Measurements from ENCODE around the gene CRLF1. TPM values are rescaled to one million over a fixed set of nuclear protein-coding genes. Genes with fewer than 3 reads are reported as not detected.

Gene CRLF1
- total RNA-seq, 3 donors from 2014 or later (not counting 1 experiment from before 2014, with no cell fraction given) = not detected

DNA sequence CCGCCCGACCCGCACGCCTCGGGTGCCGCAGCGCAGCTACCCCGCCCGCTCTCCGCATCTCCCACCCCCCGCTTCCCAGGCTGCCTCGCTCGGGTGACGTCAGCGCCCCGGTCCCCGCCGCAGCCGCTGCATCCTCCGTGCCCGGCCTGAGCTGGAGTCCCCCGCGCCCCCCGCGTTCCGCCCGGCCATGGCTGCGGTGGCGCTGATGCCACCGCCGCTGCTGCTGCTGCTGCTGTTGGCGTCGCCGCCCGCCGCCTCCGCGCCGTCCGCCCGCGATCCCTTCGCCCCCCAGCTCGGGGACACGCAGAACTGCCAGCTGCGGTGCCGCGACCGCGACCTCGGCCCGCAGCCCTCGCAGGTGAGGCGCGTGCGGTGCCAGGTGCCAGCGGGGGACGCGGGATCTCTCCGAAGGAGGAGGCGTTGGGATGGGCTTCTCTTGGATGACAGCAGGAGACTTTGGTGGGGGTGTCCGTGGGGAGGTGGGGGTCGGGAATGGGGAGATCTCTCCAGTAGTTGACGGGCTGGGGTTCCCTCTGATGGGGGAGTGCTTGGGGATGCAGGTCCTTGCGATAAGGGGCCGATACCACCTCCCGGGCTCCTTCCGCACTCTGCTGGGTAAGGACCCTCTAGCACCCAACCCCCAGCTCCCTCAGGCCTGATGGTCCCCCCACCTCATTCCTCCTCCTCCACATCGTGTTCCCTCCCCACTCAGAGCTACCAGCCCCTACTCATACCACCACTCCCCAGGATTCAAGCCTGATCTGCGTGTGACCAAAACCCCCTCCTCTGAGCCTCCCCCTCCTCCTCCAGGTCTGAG lies 6.4 kb upstream of the CRLF1 start, which contains the start of gene TMEM59L:
TMEM59L (plus strand) TSS at position 99 of the 817 bp plus-strand sequence; CDS start at position 188, 89 bp downstream.
- ATAC-seq (peak; percentile 48 to 83 (median 76)), DNase-seq (peak; percentile 42 to 73)
- H3K36me3 Mint-ChIP-seq = no peaks in the 10 kb centered on the region
- H3K4me1 ChIP-seq (ENCODE audit: control insufficient read depth, insufficient read depth, low read length) = peaks cover 23% of the 10 kb centered on the region
- H3K4me3 ChIP-seq (ENCODE audit: low read length) = peak within 1 kb of the TSS; percentile 12
- 2% methylated on average over 70 of the region's 70 CpGs for WGBS (ENCODE audit: insufficient coverage)
- intact Hi-C loops (cut with micrococcal nuclease) = no loop called here
- peaks cover 37 to 60% of the 10 kb centered on the region in 2 donors for H3K27me3 Mint-ChIP-seq (ENCODE audit: low read depth in 2 of 2)
- no peaks in the 10 kb centered on the region for H3K9me3 ChIP-seq (ENCODE audit: control insufficient read depth, insufficient read depth, low read length)
- no peaks in the 10 kb centered on the region for H3K36me3 ChIP-seq (ENCODE audit: control insufficient read depth, insufficient read depth, low read length)
- no peaks in the 10 kb centered on the region for H3K9me3 Mint-ChIP-seq
- no peak within 1 kb of the TSS for H3K27ac Mint-ChIP-seq
- peaks cover 4 to 23% of the 10 kb centered on the region in 2 donors for H3K4me1 Mint-ChIP-seq
- H3K4me3 Mint-ChIP-seq = peak within 1 kb of the TSS; percentile 57
- H3K27me3 ChIP-seq (ENCODE audit: control insufficient read depth, insufficient read depth, low read length) = peaks cover 52% of the 10 kb centered on the region
- TF ChIP-seq, protein P1, sequence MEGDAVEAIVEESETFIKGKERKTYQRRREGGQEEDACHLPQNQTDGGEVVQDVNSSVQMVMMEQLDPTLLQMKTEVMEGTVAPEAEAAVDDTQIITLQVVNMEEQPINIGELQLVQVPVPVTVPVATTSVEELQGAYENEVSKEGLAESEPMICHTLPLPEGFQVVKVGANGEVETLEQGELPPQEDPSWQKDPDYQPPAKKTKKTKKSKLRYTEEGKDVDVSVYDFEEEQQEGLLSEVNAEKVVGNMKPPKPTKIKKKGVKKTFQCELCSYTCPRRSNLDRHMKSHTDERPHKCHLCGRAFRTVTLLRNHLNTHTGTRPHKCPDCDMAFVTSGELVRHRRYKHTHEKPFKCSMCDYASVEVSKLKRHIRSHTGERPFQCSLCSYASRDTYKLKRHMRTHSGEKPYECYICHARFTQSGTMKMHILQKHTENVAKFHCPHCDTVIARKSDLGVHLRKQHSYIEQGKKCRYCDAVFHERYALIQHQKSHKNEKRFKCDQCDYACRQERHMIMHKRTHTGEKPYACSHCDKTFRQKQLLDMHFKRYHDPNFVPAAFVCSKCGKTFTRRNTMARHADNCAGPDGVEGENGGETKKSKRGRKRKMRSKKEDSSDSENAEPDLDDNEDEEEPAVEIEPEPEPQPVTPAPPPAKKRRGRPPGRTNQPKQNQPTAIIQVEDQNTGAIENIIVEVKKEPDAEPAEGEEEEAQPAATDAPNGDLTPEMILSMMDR (IDR thresholded peaks at IDR 0.05) = no peak
- no peak within 1 kb of the TSS for H3K27ac ChIP-seq (ENCODE audit: low read length)

DNA sequence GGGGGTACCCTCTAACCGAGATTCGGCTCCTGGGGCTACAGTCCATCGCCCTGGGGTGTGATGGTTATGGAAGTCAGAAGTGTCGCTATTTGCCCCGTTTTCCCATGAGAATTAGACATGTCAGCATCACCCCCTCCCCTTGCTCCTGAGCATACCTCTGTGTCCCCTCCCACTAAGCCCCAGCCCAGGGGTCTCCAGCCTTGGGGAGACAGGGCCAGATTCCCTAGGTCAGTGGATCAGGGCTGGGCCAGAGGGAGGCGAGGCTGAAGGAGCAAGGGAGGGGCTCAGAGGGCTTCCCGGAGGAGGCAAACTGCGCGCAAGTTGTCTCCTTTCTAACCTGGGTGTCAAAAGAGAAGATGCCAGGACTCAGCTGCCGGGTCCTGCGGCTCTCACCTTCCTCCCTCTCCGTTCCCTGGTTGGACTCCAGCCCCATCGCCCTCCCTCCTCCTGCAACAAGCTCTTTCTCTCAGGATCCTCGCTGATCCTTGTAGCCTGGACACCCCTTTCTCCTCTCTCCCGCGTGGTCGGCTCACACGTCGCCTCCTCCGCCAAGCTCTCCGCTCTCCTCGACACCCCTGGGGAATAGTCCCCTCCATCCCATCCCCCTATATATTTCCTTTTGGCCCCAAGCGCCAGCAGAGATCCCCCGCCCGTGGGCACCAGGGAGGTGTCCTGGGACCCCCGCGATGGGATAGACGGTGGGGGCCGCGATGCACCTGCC lies 5.6 kb upstream of the CRLF1 start:
- Histone ChIP-seq H3K4me3 (ENCODE audit: low read length) (peak overlapping the region; percentile 12), H3K27me3 (ENCODE audit: control insufficient read depth, insufficient read depth, low read length) (peaks cover 56% of the 10 kb centered on the region), H3K9me3 (ENCODE audit: control insufficient read depth, insufficient read depth, low read length) (no peaks in the 10 kb centered on the region), H3K36me3 (ENCODE audit: control insufficient read depth, insufficient read depth, low read length) (no peaks in the 10 kb centered on the region), H3K4me1 (ENCODE audit: control insufficient read depth, insufficient read depth, low read length) (peaks cover 31% of the 10 kb centered on the region), H3K27ac (ENCODE audit: low read length) (no peak overlapping the region)
- Mint-ChIP-seq H3K27ac (no peak overlapping the region), H3K27me3 (ENCODE audit: low read depth in 2 of 2) (peaks cover 41 to 63% of the 10 kb centered on the region in 2 donors), H3K4me3 (peak overlapping the region; percentile 57), H3K4me1 (peaks cover 4 to 28% of the 10 kb centered on the region in 2 donors), H3K36me3 (no peaks in the 10 kb centered on the region), H3K9me3 (no peaks in the 10 kb centered on the region)
- DNase-seq (peak in 1 of 2 donors; percentile 34), ATAC-seq (peak in 2 of 3 donors; percentile 10 to 11)
- TF ChIP-seq, protein P1 (IDR thresholded peaks at IDR 0.05) = no peak
- intact Hi-C loops (cut with micrococcal nuclease) = no loop called here
- 3% methylated on average over 25 of the region's 30 CpGs for WGBS (ENCODE audit: insufficient coverage)

DNA sequence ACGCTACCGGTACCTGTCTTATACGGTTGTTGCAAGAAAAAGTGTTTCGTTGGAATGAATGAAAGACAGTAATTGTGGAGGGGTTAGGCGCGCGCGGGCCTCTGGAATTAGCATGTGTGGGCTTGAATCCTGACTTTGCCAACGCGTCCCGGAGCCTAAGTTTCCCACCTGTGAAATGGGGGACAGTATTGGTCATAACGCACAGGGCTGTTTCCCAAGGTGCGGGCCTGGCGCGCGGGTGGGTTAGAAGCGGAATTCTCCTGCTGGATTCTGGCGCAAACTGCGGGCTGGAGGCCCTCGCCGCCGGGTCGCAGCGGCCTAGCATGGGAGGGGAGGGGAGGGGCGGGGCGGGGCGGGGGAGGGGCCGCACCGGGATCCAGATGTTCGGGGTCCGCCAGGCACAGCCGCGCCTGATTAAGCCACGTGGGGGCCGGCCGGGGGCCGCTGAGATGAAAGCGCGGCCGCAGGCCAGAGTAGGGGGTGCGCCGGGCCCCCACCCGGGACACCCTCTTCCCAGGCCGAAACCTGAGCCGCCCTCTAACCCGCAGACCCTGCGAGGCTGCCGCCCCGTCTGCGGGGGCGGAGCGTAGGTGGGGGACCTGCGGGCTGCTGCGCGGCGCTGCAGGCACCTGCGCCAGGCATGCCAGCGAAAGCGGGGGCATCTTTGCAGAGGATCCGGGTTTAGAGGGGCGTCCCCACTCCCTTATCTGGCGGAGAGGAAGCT lies 4.9 kb upstream of the CRLF1 start:
- Histone ChIP-seq H3K27me3 (ENCODE audit: control insufficient read depth, insufficient read depth, low read length) (peaks cover 56% of the 10 kb centered on the region), H3K4me3 (ENCODE audit: low read length) (no peak overlapping the region), H3K4me1 (ENCODE audit: control insufficient read depth, insufficient read depth, low read length) (peaks cover 32% of the 10 kb centered on the region), H3K36me3 (ENCODE audit: control insufficient read depth, insufficient read depth, low read length) (no peaks in the 10 kb centered on the region), H3K27ac (ENCODE audit: low read length) (no peak overlapping the region), H3K9me3 (ENCODE audit: control insufficient read depth, insufficient read depth, low read length) (no peaks in the 10 kb centered on the region)
- Mint-ChIP-seq H3K27me3 (ENCODE audit: low read depth in 2 of 2) (peaks cover 41 to 63% of the 10 kb centered on the region in 2 donors), H3K4me1 (peaks cover 4 to 28% of the 10 kb centered on the region in 2 donors), H3K27ac (no peak overlapping the region), H3K36me3 (no peaks in the 10 kb centered on the region), H3K9me3 (no peaks in the 10 kb centered on the region), H3K4me3 (peak overlapping the region; percentile 13)
- intact Hi-C loops (cut with micrococcal nuclease) = no loop called here
- DNase-seq (peak in 1 of 2 donors; percentile 55), ATAC-seq (no peak)
- WGBS (ENCODE audit: insufficient coverage) = 2% methylated on average over 59 of the region's 62 CpGs
- TF ChIP-seq, protein P1 (IDR thresholded peaks at IDR 0.05) = no peak

All from natural killer cell (primary cell).